Activated CD8-positive, alpha-beta memory T cell treated with anti-CD3 and anti-CD28 coated beads for 48 hours (primary cell): Measurements from ENCODE around the gene SEMA6D.

Source experiments
- DNase-seq, 3 experiments: peaks; one replicate each; pipeline ENCODE4 v3.0.0-alpha.2; 2020; ENCODE audit warnings: low read depth in 2 of 3, low spot score in 2 of 3

The SEMA6D gene

GRCh38 chr15:47742334-47742733, 25.0 kb downstream of the SEMA6D start:
- DNase-seq = no peak

- DNase-seq = no peak
Observed at GRCh38 chr15:47742742-47743141, 25.4 kb downstream of the SEMA6D start.

- no peak for DNase-seq
Observed at GRCh38 chr15:47743385-47743784, 26.1 kb downstream of the SEMA6D start.

GRCh38 chr15:47743886-47744285, 26.6 kb downstream of the SEMA6D start:
- no peak for DNase-seq

GRCh38 chr15:47744496-47744895, 27.2 kb downstream of the SEMA6D start:
- DNase-seq = no peak

GRCh38 chr15:47744973-47745372, 27.7 kb downstream of the SEMA6D start:
- DNase-seq = no peak

- DNase-seq = no peak
Observed at GRCh38 chr15:47746516-47746915, 29.2 kb downstream of the SEMA6D start.

GRCh38 chr15:47750030-47750739, 32.9 kb downstream of the SEMA6D start:
- DNase-seq = no peak

GRCh38 chr15:47750740-47751262, 33.5 kb downstream of the SEMA6D start:
- DNase-seq = no peak

- DNase-seq = no peak
Observed at GRCh38 chr15:47753591-47753990, 36.3 kb downstream of the SEMA6D start.

- DNase-seq = no peak
Observed at GRCh38 chr15:47754312-47754711, 37.0 kb downstream of the SEMA6D start.

- DNase-seq = no peak
Observed at GRCh38 chr15:47755941-47756340, 38.6 kb downstream of the SEMA6D start.

- DNase-seq = no peak
Observed at GRCh38 chr15:47756872-47757271, 39.6 kb downstream of the SEMA6D start.

- DNase-seq = no peak
Observed at GRCh38 chr15:47757331-47757730, 40.0 kb downstream of the SEMA6D start.

GRCh38 chr15:47762621-47763020, 45.3 kb downstream of the SEMA6D start:
- no peak for DNase-seq

GRCh38 chr15:47764666-47765065, 47.4 kb downstream of the SEMA6D start:
- no peak for DNase-seq

- DNase-seq = no peak
Observed at GRCh38 chr15:47766406-47766805, 49.1 kb downstream of the SEMA6D start.

- no peak for DNase-seq
Observed at GRCh38 chr15:47767035-47767434, 49.7 kb downstream of the SEMA6D start.

- DNase-seq = no peak
Observed at GRCh38 chr15:47768735-47769134, 51.4 kb downstream of the SEMA6D start.

- DNase-seq = no peak
Observed at GRCh38 chr15:47769166-47769565, 51.9 kb downstream of the SEMA6D start.

- DNase-seq = no peak
Observed at GRCh38 chr15:47773143-47773542, 55.8 kb downstream of the SEMA6D start.

- no peak for DNase-seq
Observed at GRCh38 chr15:47778263-47778770, 61.0 kb downstream of the SEMA6D start.

- no peak for DNase-seq
Observed at GRCh38 chr15:47780971-47781370, 63.7 kb downstream of the SEMA6D start.
